GM13976 (cell line): Measurements from ENCODE around the gene DUSP16.
A peak's percentile ranks its signal among the peaks of the same experiment; 100 is the strongest.

ENCODE experiments used
- DNase-seq: peaks from one replicate; pipeline ENCODE4 v3.0.0; 2012; ENCODE audit warnings: low spot score
- CTCF ChIP-seq: IDR thresholded peaks from 2 replicates; pipeline ENCODE4 v1.5.1; 2012; ENCODE audit warnings: borderline replicate concordance, mild to moderate bottlenecking; ENCODE audit not compliant: insufficient read depth; ENCODE audit errors: extremely low read depth, missing control alignments, control extremely low read depth
- in situ Hi-C: fragments of 300-500 bp; cut with MboI; formaldehyde crosslinking; loops from one replicate; pipeline ENCODE4 v1.12.0; 2022; ENCODE audit warnings: low sequenced_read_pairs, mixed read lengths, inconsistent platforms; ENCODE audit not compliant: unreplicated experiment

Gene DUSP16

GRCh38 chr12:12481631-12482030 is 81.0 kb downstream of the DUSP16 start:
- no peak for TF ChIP-seq CTCF
- no peak for DNase-seq
- in situ Hi-C loops, result no loop called here

DNA sequence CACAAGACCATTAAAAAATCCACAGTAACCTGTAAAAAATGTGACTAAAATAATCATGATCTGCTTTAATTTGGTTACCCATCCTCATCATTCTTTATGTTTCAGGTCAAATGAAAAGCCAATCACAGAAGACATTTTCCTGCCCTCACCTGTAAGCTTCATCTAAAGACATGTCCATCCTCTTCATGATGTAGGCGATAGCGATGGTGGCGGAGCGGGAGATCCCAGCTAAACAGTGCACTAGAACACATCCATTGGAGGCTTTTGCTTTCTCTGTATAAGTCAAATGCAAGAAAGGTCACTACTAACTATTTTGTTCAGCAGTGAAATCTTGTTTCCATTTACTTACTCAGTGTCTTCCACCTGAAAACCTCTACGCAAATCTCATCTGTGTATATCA is 82.6 kb downstream of the DUSP16 start:
- in situ Hi-C loops, result no loop called here
- TF ChIP-seq CTCF, result no peak
- DNase-seq, result no peak

DNA sequence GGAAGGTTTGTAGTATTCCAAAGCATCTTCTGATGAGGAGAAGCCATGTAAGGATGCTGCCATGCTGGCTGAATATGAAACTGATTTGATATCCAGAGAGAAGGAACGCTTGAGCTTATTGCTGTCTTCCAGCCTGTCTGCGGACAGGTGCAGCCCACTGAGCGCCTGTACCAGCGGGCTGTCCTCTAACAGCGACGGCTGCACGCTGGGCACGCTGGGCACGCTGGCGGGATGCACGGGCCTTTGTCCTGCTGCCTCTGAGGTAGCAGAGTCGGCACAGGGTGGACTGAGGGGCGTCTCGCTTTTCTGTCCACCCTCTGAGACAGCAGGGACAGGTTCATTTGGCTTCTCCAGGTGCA is 85.2 kb downstream of the DUSP16 start:
- in situ Hi-C loops, result no loop called here
- no peak for DNase-seq
- no peak for TF ChIP-seq CTCF

- DNase-seq, result no peak
- TF ChIP-seq CTCF, result no peak
- in situ Hi-C loops, result no loop called here
Measured at GRCh38 chr12:12476857-12477531, 85.7 kb downstream of the DUSP16 start.

- TF ChIP-seq CTCF, result peak; percentile 27
- in situ Hi-C loops, result no loop called here
- DNase-seq, result peak; percentile 87
Measured at GRCh38 chr12:12474931-12475795, 87.5 kb downstream of the DUSP16 start.

DNA sequence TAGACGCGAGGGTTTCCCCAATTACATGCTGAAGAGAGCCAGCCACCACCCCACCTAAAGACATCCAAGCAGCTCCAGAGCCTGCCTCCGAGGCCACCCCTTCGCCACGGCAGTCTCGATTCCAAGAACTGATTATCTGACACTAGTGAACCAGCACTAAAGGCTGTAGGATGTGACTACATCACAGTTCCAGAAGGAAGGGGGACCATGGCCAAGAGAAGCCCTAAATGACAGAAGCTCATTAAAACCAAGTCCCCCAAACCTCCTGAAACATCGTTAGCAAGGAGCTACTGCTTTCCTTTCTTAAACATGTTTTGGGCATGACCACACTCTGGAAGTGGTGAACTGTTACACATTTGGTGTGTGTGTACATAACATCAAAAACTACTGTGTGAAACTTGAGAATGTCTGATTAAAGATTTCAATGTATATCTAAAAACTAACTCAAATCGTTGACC is 88.2 kb downstream of the DUSP16 start:
- no peak for DNase-seq
- TF ChIP-seq CTCF, result no peak
- in situ Hi-C loops, result no loop called here
